ENCODE measurements around the gene AVPR2.

AVPR2 gene

GRCh38 chrX:153953892-153954557, 49.6 kb downstream of the AVPR2 start:
- in situ Hi-C loops (cut with HindIII; ENCODE audit: low sequenced_read_pairs): no loop called here
- no peak overlapping the region for H3K4me3 ChIP-seq (ENCODE audit: low read depth, low read length)
- no peak for TF ChIP-seq CTCF (IDR thresholded peaks at IDR 0.05; ENCODE audit: low read depth, low read length, missing control alignments)
- DNase-seq (ENCODE audit: low read depth): no peak

DNA sequence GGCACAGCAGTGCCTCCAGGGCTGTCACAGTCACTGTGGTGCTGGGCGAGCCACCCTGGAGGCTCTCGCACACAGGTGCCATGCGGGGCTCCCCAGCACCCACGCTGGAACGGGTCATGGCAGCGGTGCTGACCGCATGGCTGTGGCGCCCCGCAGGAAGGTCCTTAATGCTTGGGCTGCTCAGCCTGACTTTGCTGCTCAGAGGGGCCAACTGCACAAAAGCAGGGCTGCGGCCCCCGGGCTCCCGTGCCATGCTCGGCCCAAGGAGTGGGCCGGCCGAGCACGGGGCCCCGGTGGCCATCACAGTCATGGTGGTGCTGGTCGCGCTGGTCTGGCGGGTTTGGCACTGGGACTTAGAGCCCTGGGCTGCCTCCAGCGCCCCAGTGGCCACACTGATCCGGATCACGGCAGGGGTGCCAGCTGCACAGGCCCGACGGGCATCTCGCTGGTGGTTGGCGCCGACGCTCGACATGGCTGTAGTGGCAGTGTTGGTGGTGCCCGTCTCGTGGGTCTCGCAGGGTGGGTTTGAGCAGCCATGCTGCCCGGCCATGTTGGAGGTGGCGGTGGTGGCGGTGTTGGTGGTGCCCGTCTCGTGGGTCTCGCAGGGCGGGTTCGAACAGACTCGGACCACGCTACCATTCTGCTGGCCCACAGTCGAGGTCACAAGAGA, 50.2 kb downstream of the AVPR2 start:
- TF ChIP-seq CTCF (IDR thresholded peaks at IDR 0.05; ENCODE audit: low read depth, low read length, missing control alignments): no peak
- in situ Hi-C loops (cut with HindIII; ENCODE audit: low sequenced_read_pairs): no loop called here
- no peak for DNase-seq (ENCODE audit: low read depth)
- H3K4me3 ChIP-seq (ENCODE audit: low read depth, low read length): no peak overlapping the region

GRCh38 chrX:153955228-153955732, 50.8 kb downstream of the AVPR2 start:
- in situ Hi-C loops (cut with HindIII; ENCODE audit: low sequenced_read_pairs): no loop called here
- no peak overlapping the region for H3K4me3 ChIP-seq (ENCODE audit: low read depth, low read length)
- no peak for TF ChIP-seq CTCF (IDR thresholded peaks at IDR 0.05; ENCODE audit: low read depth, low read length, missing control alignments)
- DNase-seq (ENCODE audit: low read depth): no peak

GRCh38 chrX:153956044-153956907, 51.8 kb downstream of the AVPR2 start:
- H3K4me3 ChIP-seq (ENCODE audit: low read depth, low read length): no peak overlapping the region
- in situ Hi-C loops (cut with HindIII; ENCODE audit: low sequenced_read_pairs): no loop called here
- TF ChIP-seq CTCF (IDR thresholded peaks at IDR 0.05; ENCODE audit: low read depth, low read length, missing control alignments): no peak
- no peak for DNase-seq (ENCODE audit: low read depth)
